Activated gamma-delta T cell treated with Interleukin-2 at 50 U/mL for 16 hours (primary cell): Measurements from ENCODE around the gene ITM2A.

Experiments
- DNase-seq: peaks from one replicate; pipeline ENCODE4 v3.0.0-alpha.2; 2020

ITM2A gene

DNA sequence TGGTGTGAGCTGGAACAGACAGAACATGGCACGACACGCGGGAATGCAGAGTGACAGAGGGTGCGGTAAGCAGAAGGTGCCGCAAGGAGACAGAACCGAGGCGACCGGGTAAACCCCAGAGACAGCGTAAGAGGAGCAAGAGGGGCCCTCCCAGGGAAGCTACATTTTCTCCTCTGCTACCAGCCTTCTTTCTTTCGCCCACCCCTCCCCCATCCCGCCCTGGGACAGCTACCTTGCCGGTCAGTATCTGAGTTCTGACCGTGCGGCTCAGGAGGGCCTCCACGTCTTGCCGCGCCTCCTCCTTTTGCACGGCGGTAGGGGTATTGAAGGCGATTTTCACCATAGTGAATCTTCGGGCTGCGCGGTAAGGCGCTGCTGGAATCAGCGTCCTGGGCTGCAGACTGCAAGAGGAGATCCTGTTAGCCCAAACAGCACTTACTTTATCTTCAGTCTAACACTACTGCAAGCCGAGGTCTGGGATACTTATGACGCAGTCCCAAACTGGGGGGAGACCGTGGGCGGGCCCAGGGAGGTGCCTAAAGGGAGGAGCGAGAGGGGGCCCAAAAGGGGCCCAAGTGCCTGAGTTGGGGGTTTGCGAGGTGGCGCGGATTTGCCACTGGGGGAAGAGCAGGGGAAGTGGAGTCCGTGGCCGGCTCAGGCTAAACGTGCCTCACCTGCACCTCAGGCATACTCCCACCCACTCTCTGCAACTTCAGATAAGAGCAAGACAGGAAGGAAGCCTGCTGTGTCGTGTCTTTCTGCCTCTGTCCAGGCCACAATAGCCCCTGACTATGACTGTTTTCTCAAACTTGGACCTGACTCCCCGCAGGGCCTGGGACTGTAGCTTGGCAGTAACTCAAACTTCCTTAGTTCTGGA lies at the start of gene ITM2A:
Gene ITM2A, minus strand, starts transcription at position 462 of the 877 bp plus-strand sequence. Its CDS starts 119 bp downstream, at position 343.
- DNase-seq, result peak; percentile 51

DNA sequence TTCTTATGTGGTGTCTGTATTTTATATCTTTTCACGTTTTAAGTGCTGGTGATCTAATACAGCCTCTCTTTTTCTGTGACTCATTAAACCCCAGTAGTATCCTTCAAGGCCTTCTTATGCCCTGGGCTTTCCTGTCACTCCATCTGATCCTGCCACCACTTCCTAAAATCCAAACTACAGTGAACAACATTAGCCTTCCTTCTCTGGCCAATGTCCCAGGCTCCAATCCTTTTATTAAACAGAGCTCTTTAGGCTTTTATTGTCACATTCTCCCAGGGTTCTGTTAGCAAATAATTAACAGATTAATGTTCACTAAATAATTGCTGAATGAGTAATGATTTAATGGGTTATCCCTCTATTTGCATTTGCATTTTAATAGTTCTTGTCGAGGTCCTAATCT lies 47.9 kb upstream of the ITM2A start:
- DNase-seq, result no peak

DNA sequence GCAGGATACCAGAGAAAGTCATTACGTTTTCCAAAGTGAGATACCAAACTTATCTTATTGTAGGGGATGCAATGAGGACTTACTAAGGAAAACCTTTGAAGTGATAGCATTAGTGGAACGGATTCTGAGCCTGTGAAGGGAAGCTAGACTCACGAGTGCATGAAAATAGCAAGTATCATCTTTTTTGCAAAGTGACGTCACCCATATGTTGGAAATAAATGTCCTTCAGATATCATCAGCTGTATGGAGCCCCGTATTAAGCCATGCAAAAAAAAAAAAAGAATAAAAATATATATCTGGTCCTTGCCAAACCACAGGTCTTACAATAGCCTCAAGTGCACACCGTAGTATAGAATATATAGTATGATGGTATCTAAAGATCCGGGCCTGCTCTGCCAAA lies 46.8 kb upstream of the ITM2A start:
- DNase-seq, result no peak

- no peak for DNase-seq
These were observed 45.8 kb upstream of the ITM2A start for GRCh38 chrX:79412972-79413371.

GRCh38 chrX:79412166-79412565 lies 45.0 kb upstream of the ITM2A start:
- DNase-seq, result no peak

- no peak for DNase-seq
These were observed 42.5 kb upstream of the ITM2A start for GRCh38 chrX:79409657-79410056.

- no peak for DNase-seq
These were observed 41.6 kb upstream of the ITM2A start for GRCh38 chrX:79408623-79409322.

GRCh38 chrX:79400623-79401022 lies 33.5 kb upstream of the ITM2A start:
- DNase-seq, result no peak

DNA sequence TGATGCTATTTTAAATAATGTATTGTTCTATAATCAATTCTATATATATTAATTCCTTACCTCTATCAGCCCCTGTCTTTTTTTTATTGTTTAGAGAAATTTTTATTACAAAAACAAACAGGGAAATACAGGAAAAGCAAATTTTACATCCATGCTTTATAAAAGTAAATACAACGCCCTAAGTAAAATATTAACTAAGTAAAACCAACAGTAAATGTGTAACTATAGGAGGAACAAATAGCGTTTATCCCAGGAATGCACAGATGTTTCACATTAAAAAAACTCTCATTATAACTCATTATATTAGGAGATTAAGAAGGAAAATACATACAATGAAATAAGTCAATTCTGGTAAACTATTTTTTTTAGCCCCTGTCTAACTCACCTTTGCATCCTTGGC lies 8.2 kb upstream of the ITM2A start:
- no peak for DNase-seq

- no peak for DNase-seq
These were observed 4.5 kb upstream of the ITM2A start for GRCh38 chrX:79371640-79372039.

GRCh38 chrX:79371101-79371500 lies 4.0 kb upstream of the ITM2A start:
- DNase-seq, result no peak

DNA sequence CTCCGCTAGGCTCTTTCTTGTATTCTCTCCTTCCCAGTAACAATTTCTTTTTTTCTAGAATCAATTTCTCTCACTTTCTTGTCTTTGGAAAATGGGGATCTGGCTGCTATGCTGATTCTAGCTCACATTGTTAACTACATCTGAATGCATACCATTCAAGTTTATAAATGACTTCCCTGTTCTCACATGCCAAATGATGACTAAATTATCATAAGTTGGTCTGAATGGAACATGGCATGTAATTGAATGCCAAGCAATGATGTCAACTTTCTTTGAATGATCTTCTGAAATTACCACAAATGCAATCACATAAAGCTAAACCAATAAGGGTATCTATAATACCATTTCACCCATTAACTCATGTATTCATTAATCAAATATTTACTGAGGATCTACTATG lies 2.7 kb upstream of the ITM2A start:
- DNase-seq, result no peak

DNA sequence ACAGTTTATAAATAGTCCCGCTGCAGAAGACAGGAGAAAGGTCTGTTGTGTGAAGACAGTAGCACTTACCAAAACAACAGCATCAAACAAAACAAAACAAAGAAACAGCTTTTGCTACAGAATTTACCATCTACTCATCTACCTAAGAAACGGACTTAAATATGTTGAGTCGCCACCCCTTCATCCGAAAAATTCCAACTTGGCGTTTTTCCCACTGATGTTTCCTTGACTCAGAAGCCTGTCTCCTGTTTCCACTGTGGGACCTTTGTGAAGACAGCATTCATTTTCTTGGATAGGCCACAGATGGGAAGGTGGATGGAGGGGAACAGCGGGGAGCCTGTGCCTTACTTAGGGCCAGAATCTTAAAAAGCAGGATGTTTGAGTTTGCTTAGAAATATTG lies 1.3 kb upstream of the ITM2A start:
- no peak for DNase-seq

DNA sequence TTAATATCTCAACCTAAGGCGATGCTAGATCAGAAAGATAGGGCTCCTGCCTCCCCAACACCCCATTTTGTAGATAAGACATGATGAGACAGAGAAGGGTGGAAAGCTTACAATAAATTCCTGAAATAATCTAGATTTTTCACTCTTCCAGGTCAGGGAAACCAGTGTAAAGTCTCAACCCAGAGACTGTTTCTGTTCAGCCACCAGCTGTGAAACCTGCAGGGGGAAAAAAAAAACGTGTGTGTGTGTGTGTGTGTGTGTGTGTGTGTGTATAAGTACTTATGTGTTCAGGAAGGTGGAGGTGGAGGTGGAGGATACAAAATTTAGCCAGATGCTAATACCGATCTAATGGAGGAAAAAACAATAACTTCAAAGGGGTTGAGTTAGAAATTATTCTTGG lies 773 bp upstream of the ITM2A start:
- DNase-seq, result no peak

- no peak for DNase-seq
These were observed 620 bp downstream of the ITM2A start for GRCh38 chrX:79366556-79366872.

DNA sequence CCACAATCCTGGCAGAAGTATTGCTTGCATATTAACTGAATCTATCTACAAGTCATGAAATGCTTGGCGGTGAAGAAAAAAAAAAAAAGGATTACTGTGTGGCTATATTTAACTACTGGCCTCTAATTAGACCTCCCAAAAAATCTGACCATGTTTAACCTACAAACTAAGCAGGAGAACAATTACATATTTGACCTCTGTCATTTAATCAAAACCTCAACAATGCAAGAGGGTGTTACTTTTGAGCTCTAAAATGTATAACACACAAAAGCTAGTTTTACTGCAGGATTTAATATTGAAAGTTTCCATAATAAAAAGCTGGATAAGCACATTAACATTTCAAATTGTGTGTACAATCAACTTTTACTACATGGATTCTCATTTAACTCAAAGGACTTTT lies 1.5 kb downstream of the ITM2A start:
- DNase-seq, result no peak

- DNase-seq, result no peak
These were observed 2.8 kb downstream of the ITM2A start for GRCh38 chrX:79364306-79364705.

GRCh38 chrX:79361192-79361870 lies 5.8 kb downstream of the ITM2A start:
- no peak for DNase-seq

DNA sequence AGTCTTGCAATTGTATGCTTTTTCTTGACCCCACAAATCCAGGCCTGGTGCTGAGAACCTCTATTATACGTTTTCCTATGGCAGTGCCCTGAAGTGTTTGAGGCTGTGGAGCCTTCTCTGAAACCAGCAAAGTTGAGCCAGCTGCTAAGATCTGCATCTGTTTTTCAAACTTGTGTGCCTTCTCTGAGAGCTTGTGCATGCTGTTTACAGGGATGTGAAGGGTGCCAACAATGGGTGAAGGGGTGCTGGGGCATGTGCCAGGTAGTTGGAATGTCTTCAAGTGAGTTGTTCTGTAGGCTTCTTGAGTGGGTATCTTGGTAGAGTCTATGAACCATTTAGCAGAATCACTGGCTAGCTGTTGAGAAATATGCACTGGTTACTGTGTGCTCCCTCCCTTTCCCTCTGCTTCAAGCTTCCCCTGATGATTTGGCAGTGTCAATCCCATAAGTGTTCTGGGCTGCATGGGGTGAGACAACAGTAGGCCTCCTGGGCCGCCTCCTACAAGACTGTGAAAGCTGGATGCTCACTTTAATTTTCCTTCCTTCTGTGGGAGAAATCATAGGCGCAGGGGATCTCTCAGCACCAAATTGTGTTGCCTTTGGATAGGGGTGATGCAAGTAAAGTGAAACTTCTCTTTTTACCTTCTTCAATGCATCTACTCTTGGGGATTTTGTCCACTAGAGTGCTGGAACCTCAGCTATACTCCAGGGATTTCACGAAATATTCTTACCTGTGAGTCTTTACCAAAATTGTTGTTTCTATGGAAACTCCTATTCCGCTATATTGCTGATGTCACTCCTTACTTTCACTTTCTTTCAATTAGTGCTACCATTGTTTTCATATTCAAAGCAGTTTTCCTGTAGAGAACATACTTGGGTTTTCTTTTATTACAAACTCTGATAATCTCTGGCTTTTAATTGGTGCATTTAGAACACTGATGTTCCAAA lies 30.0 kb downstream of the ITM2A start:
- no peak for DNase-seq

GRCh38 chrX:79330022-79330421 lies 37.1 kb downstream of the ITM2A start:
- no peak for DNase-seq

- DNase-seq, result peak; percentile 24
These were observed 41.7 kb downstream of the ITM2A start for GRCh38 chrX:79325263-79325958.
